Measurements from ENCODE around the gene BMP6.

- no peak for TF ChIP-seq CTCF (IDR thresholded peaks at IDR 0.05)
- TF ChIP-seq POLR2A (IDR thresholded peaks at IDR 0.05), result no peak
- no peak for TF ChIP-seq POLR2AphosphoS5 (IDR thresholded peaks at IDR 0.05)
Observed at GRCh38 chr6:7794509-7794908, 68.6 kb downstream of the BMP6 start.

Data from breast epithelium (tissue), 3 donors.